IPS-11a (cell line): ENCODE data around the gene CAPN15.
"Not testable (repeated sequence)": the region's sequence is repeated elsewhere in the genome, so short reads cannot be mapped to it uniquely, and the experiment has no call there.

Experiments
- H3K4me3 ChIP-seq: one replicate; pipeline ENCODE4 v1.5.1; 2013; ENCODE audit warnings: low read depth, low read length, control low read depth

Gene CAPN15

GRCh38 chr16:589658-590187, 62.2 kb downstream of the CAPN15 start, which contains the start of gene RAB40C:
Gene RAB40C (plus strand): TSS chr16:590066. CDS start chr16:590292, 226 bp downstream.
- H3K4me3 ChIP-seq, result peak within 1 kb of the TSS; percentile 98

- H3K4me3 ChIP-seq, result peak overlapping the region; percentile 83
Measured at GRCh38 chr16:590188-590814, 62.8 kb downstream of the CAPN15 start.

DNA sequence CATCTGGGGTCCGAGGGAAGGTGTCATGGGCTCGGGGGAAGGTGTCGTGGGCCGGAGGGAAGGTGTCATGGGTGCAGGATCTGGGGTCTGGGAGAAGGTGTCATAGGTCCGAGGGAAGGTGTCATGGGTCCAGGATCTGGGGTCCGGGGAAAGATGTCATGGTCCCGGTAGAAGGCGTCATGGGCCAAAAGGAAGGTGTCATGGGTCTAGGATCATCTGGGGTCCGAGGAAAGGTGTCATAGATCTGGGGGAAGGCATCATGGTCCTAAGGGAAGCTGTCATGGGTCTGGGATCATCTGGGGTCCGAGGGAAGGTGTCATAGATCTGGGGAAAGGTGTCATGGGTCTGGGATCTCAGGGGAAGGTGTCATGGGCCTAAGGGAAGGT, 63.3 kb downstream of the CAPN15 start:
- peak overlapping the region; percentile 83 for H3K4me3 ChIP-seq

- no peak overlapping the region for H3K4me3 ChIP-seq
Measured at GRCh38 chr16:591231-591630, 63.7 kb downstream of the CAPN15 start.

DNA sequence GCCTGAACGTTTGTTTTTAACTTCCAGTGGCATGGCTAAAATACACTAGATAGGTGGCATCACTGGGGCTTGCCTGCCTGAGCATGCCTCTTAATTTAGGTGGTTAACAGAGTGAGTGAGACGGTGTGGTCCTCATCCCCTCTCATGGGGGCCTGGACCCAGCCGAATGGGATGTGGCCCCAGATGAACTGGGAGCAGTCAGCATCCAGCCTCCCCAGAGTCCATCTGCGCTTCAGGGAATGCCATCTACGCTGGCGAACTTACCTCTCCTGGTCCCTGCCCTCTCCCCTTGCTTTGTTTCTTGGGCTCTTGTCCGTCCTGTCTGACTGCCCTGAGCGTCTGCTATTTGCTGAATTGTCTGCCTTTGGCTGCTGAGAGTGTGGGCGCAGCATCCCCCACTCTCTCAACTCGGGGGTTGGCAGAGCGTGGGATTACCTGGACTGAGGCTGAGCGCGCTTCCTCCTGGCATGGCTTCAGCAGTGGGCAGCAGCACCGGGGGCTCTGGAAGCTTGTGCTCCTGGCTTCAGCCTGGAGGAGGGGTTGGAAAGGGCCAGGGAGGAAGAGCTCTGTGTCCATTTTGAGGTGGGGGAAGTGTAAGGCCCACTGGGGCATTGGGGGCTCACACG, 64.5 kb downstream of the CAPN15 start:
- H3K4me3 ChIP-seq, result no peak overlapping the region

GRCh38 chr16:592518-593306, 65.2 kb downstream of the CAPN15 start:
- no peak overlapping the region for H3K4me3 ChIP-seq

DNA sequence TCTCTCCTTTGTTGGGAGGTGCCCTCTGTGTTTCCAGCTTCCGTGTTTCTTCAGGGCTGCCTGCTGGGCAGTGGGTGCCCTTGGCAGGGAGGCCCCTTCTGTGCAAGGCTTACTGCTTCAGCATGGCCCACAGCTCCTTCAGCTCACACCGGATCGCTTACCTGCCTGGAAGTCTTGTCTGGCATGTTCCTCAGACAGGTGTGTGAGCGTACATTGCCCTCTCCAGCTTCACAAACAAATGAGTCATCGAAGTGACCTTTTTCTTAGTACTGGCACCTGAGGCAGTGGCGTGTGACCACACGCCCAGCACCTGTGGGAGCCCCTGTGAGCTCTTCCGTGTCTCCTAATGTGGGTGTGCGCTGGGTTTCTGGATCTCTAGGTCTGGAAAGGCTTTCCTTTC, 65.9 kb downstream of the CAPN15 start:
- H3K4me3 ChIP-seq, result no peak overlapping the region

GRCh38 chr16:593807-594206, 66.3 kb downstream of the CAPN15 start:
- H3K4me3 ChIP-seq, result no peak overlapping the region

DNA sequence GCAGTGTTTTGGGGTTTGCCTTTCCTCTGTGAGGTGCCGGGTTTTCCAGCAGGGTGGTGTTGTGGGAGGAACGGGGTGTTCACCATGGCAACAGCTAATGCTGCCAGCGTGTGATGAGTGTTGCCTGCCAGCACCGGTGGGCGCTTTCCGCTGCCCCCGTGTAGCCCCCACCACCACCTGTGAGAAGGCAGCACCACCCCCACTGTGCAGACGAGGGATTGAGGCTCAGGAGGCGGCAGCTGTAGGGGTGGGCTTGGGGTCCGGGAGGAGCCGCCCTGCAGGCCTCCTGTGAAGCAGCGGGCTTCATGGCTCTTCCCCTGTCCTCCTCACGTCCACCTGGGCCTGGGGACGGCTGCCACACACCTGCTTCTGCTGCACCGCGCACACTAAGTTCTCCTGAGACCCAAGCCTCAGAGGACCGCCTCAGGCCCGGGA, 67.6 kb downstream of the CAPN15 start:
- no peak overlapping the region for H3K4me3 ChIP-seq

DNA sequence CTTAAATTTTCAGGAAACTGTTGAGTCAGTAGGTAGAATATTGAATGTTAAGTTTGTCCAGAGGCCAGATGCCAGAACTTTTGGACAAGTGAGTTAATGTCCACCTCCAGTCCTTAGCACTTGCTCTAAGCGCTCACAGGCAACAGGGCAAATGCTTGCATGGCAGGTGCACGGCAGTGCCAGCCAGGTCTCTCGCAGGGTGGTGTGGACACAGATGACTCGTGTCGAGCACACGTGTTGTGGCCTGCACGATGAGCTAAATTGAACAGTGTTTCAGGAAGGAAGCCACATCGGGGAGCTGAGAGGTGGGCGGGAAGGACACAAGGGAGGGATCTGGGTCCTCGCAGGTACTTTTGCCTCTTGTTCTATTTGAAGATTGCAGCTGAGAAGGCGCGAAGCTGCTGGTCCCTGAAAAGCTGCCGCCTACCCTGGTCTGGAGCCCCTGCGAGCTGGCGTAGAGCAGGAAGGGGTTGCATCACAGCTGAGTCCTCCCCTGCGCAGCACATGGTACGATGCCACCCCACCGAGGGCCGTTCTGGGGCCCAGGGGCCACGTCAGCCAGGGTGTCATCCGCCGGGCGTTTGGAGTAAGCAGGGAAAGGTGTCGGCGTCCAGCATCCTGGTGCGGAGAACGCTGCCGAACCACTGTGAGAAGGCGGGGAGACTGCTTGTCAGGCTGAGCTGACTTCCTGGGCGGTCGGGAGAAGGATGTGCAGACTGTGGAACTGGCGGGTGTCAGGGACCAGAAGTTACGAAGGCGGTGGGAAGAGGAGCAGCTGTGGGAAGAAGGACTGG, 68.6 kb downstream of the CAPN15 start:
- no peak overlapping the region for H3K4me3 ChIP-seq

DNA sequence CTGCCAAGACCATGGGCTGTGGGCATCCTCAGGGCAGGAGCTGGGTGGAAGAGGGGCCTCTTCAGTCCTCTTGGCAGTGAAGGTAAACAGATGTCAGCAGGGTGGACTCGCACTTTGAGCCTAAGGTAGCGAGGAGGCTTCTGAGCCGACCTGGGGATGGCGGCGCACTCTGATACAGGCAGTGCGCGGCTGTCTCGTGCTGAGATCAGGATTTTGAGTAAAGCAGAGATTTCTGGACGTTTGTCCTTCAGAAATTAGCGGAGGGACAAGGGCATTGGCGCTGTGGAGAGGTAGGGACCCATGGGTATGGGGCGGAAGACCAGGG, 69.2 kb downstream of the CAPN15 start:
- no peak overlapping the region for H3K4me3 ChIP-seq

DNA sequence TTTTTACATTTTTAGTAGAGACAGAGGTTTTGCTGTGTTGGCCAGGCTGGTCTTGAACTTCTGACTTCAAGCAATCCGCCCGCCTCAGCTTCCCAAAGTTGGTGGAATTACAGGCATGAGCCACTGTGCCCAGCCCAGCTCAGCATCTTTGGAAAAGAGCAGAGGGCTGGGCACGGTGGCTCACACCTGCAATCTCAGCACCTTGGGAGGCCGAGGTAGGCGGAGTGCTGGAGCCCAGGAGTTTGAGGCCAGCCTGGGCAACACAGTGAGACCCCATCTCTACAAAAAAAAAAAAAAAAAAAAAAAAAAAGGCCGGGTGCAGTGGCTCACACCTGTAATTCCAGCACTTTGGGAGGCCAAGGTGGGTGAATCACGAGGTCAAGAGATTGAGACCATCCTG, 70.1 kb downstream of the CAPN15 start:
- not testable (repeated sequence) for H3K4me3 ChIP-seq

- H3K4me3 ChIP-seq, result no peak overlapping the region
Measured at GRCh38 chr16:598823-599739, 71.6 kb downstream of the CAPN15 start.

DNA sequence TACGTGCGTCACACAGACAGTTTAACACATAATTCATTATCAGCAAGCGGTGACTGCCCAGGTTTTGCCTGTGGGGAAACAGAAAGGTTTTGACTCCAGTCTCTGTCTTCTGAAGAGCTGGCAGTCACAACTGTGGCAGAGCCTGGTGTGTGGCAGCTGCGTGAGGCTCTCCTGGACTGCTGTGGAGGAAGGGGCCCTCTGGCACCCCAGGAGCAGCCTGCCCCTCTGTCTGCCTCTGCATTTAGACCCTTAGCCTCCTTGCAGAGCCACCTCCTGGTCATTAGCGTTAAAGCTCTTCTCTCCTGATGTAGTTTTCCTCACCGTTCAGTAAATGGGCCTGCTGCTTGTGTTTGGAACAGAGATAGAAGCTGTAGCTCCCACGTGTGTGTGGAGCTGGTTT, 73.3 kb downstream of the CAPN15 start:
- H3K4me3 ChIP-seq, result no peak overlapping the region

GRCh38 chr16:603933-604332, 76.4 kb downstream of the CAPN15 start:
- no peak overlapping the region for H3K4me3 ChIP-seq
